ENCODE data around the gene THSD1. TPM values are rescaled to one million over a fixed set of nuclear protein-coding genes. Genes with fewer than 3 reads are reported as not detected.
"Not testable (repeated sequence)": the region's sequence is repeated elsewhere in the genome, so short reads cannot be mapped to it uniquely, and the experiment has no call there.

THSD1 gene
- polyA plus RNA-seq, 2 of the 4 experiments (the other 2 are of a cell fraction) = 5.4 to 6.1 TPM

DNA sequence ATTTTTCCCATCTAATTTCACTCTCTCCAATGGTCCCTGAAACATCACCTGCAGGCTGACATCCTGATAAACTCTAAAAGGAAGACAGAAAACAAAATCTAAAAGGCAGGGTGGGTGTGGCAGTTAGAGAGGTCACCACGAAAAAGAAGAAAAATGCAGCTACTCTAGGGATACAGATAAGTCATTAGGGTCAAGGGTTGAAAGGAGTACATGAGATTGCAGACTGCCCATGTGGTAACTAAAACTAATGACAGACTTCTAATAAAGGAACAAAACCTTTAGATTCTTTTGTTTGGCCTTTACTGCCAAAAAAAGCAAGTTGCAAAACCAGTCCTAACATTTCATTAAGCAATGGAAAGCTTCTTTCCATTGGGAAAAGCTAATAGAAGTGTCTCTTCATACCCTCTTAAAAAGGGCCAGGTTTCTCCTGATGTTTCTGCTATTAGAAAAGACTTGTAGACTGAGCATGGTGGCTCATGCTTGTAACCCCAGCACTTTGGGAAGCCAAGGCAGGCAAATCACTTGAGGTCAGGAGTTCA lies 31.0 kb downstream of the THSD1 start:
- 26% methylated on average over 1 of the region's 1 CpG for WGBS (ENCODE audit: missing lambda C conversion rate)
- FAIRE-seq (no peak), DNase-seq (ENCODE audit: low read depth in 1 of 2, low spot score in 1 of 2) (no peak), ATAC-seq (no peak)
- ChIA-PET POLR2A (no interaction called here), CTCF (interaction anchor here (1.7 kb wide), 1 partner anchor 76 kb away, joined by 5 read pairs; the partner anchor contains the start of gene VPS36)
- no peak for TF ChIP-seq CBX8 (IDR thresholded peaks at IDR 0.05)
- TF ChIP-seq FOSB (CRISPR knock-in tag; IDR thresholded peaks at IDR 0.05) = no peak
- TF ChIP-seq, protein P1, sequence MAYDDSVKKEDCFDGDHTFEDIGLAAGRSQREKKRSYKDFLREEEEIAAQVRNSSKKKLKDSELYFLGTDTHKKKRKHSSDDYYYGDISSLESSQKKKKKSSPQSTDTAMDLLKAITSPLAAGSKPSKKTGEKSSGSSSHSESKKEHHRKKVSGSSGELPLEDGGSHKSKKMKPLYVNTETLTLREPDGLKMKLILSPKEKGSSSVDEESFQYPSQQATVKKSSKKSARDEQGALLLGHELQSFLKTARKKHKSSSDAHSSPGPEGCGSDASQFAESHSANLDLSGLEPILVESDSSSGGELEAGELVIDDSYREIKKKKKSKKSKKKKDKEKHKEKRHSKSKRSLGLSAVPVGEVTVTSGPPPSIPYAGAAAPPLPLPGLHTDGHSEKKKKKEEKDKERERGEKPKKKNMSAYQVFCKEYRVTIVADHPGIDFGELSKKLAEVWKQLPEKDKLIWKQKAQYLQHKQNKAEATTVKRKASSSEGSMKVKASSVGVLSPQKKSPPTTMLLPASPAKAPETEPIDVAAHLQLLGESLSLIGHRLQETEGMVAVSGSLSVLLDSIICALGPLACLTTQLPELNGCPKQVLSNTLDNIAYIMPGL (CRISPR knock-in tag; IDR thresholded peaks at IDR 0.05; ENCODE audit: borderline replicate concordance) = no peak
- no peak for TF ChIP-seq HOXB5 (CRISPR knock-in tag; IDR thresholded peaks at IDR 0.05)
- TF ChIP-seq NPAS2 (CRISPR knock-in tag; IDR thresholded peaks at IDR 0.05; ENCODE audit: borderline replicate concordance) = no peak
- TF ChIP-seq, protein P2, sequence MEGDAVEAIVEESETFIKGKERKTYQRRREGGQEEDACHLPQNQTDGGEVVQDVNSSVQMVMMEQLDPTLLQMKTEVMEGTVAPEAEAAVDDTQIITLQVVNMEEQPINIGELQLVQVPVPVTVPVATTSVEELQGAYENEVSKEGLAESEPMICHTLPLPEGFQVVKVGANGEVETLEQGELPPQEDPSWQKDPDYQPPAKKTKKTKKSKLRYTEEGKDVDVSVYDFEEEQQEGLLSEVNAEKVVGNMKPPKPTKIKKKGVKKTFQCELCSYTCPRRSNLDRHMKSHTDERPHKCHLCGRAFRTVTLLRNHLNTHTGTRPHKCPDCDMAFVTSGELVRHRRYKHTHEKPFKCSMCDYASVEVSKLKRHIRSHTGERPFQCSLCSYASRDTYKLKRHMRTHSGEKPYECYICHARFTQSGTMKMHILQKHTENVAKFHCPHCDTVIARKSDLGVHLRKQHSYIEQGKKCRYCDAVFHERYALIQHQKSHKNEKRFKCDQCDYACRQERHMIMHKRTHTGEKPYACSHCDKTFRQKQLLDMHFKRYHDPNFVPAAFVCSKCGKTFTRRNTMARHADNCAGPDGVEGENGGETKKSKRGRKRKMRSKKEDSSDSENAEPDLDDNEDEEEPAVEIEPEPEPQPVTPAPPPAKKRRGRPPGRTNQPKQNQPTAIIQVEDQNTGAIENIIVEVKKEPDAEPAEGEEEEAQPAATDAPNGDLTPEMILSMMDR (IDR thresholded peaks at IDR 0.05) = no peak
- no peak for TF ChIP-seq CHD4 (IDR thresholded peaks at IDR 0.05; ENCODE audit: borderline replicate concordance)
- no peak for TF ChIP-seq TFCP2L1 (CRISPR knock-in tag; IDR thresholded peaks at IDR 0.05)
- no peak for TF ChIP-seq MYC (IDR thresholded peaks at IDR 0.05; ENCODE audit: borderline replicate concordance, low read length)
- TF ChIP-seq EHF (CRISPR knock-in tag; IDR thresholded peaks at IDR 0.05) = no peak
- TF ChIP-seq RFX5 (IDR thresholded peaks at IDR 0.05) = no peak
- no peak for TF ChIP-seq ZSCAN20 (CRISPR knock-in tag; IDR thresholded peaks at IDR 0.05)
- Histone ChIP-seq H3K27ac (no peak overlapping the region), H3K4me1 (peaks cover 11% of the 10 kb centered on the region; the same call in 2 of the 3 replicates), H3K4me3 (no peak overlapping the region), H3K4me2 (no peak overlapping the region), H3K9me3 (no peaks in the 10 kb centered on the region)

GRCh38 chr13:52374389-52374788 lies 31.6 kb downstream of the THSD1 start:
- Histone ChIP-seq H3K4me2 (no peak overlapping the region), H3K4me1 (peaks cover 11% of the 10 kb centered on the region; the same call in 2 of the 3 replicates), H3K9me3 (no peaks in the 10 kb centered on the region), H3K4me3 (no peak overlapping the region), H3K27ac (no peak overlapping the region)
- POLR2A ChIA-PET = no interaction called here
- 93% methylated on average over 4 of the region's 4 CpGs for WGBS (ENCODE audit: missing lambda C conversion rate)
- CTCF ChIA-PET = interaction anchor here (1.2 kb wide), 1 partner anchor 77 kb away, joined by 3 read pairs; no protein-coding TSS in a partner anchor
- FAIRE-seq (no peak), ATAC-seq (no peak), DNase-seq (ENCODE audit: low read depth in 1 of 2, low spot score in 1 of 2) (no peak)
- TF ChIP-seq SMC3 (IDR thresholded peaks at IDR 0.05) (no peak), TFCP2L1 (CRISPR knock-in tag; IDR thresholded peaks at IDR 0.05) (no peak), TP53 (CRISPR knock-in tag; IDR thresholded peaks at IDR 0.05) (no peak), HEYL (CRISPR knock-in tag; IDR thresholded peaks at IDR 0.05) (no peak)
- TF ChIP-seq, protein P2 (IDR thresholded peaks at IDR 0.05) = no peak

GRCh38 chr13:52373277-52373676 lies 32.7 kb downstream of the THSD1 start:
- POLR2A ChIA-PET; H3K27ac ChIP-seq; DNase-seq (ENCODE audit: low read depth in 1 of 2, low spot score in 1 of 2); H3K4me3 ChIP-seq; ATAC-seq; H3K9me3 ChIP-seq; FAIRE-seq; H3K4me2 ChIP-seq: not testable (repeated sequence)
- WGBS (ENCODE audit: missing lambda C conversion rate) = 100% methylated on average over 1 of the region's 1 CpG
- peaks cover 11% of the 10 kb centered on the region; the same call in 2 of the 3 replicates for H3K4me1 ChIP-seq
- CTCF ChIA-PET = interaction anchor here (1.2 kb wide), 1 partner anchor 78 kb away, joined by 3 read pairs; no protein-coding TSS in a partner anchor

Measured in A549 (cell line).